KOPT-K1 (cell line): Measurements from ENCODE around the gene TAL1.
"Not testable (repeated sequence)": the region's sequence is repeated elsewhere in the genome, so short reads cannot be mapped to it uniquely, and the experiment has no call there.

Experiments
- H3K27ac ChIP-seq: fragments of 200-600 bp; sonication (generic); 2 replicates; pipeline ENCODE4 v1.5.1; 2016; ENCODE audit warnings: antibody characterized with exemption, mild to moderate bottlenecking, low read depth, low read length; ENCODE audit not compliant: poor library complexity, severe bottlenecking
- H3K36me3 ChIP-seq: fragments of 200-600 bp; sonication (generic); 2 replicates; pipeline ENCODE4 v1.5.1; 2017; ENCODE audit warnings: antibody characterized with exemption, mild to moderate bottlenecking, low read length, moderate library complexity; ENCODE audit not compliant: insufficient read depth
- H3K9me3 ChIP-seq: fragments of 200-600 bp; sonication (generic); 2 replicates; pipeline ENCODE4 v1.5.1; 2017; ENCODE audit warnings: antibody characterized with exemption, low read length, mild to moderate bottlenecking; ENCODE audit not compliant: insufficient read depth, poor library complexity, severe bottlenecking

Gene TAL1

GRCh38 chr1:47209725-47210325 lies 22.2 kb downstream of the TAL1 start:
- Histone ChIP-seq H3K9me3 (no peaks in the 10 kb centered on the region), H3K36me3 (no peaks in the 10 kb centered on the region), H3K27ac (no peak overlapping the region)

GRCh38 chr1:47209091-47209490 lies 22.9 kb downstream of the TAL1 start:
- H3K36me3 ChIP-seq = no peaks in the 10 kb centered on the region

GRCh38 chr1:47208374-47208850 lies 23.6 kb downstream of the TAL1 start:
- H3K9me3 ChIP-seq = peaks cover under 1% of the 10 kb centered on the region
- H3K36me3 ChIP-seq = no peaks in the 10 kb centered on the region
- no peak overlapping the region for H3K27ac ChIP-seq

More at GRCh38 chr1:47209091-47209490, 22.9 kb downstream of the TAL1 start:
- no peaks in the 10 kb centered on the region for H3K9me3 ChIP-seq
- H3K27ac ChIP-seq = no peak overlapping the region

GRCh38 chr1:47207803-47208373 lies 24.1 kb downstream of the TAL1 start:
- Histone ChIP-seq H3K36me3 (no peaks in the 10 kb centered on the region), H3K27ac (no peak overlapping the region), H3K9me3 (peaks cover 5% of the 10 kb centered on the region)

GRCh38 chr1:47205918-47206317 lies 26.1 kb downstream of the TAL1 start:
- no peak overlapping the region for H3K27ac ChIP-seq
- H3K9me3 ChIP-seq = peaks cover 7% of the 10 kb centered on the region
- H3K36me3 ChIP-seq = no peaks in the 10 kb centered on the region

GRCh38 chr1:47203504-47203903 lies 28.5 kb downstream of the TAL1 start:
- H3K9me3 ChIP-seq, H3K36me3 ChIP-seq, H3K27ac ChIP-seq: not testable (repeated sequence)

GRCh38 chr1:47201179-47201578 lies 30.8 kb downstream of the TAL1 start:
- H3K36me3 ChIP-seq = no peaks in the 10 kb centered on the region
- no peak overlapping the region for H3K27ac ChIP-seq
- H3K9me3 ChIP-seq = peaks cover 7% of the 10 kb centered on the region

GRCh38 chr1:47198214-47198613 lies 33.8 kb downstream of the TAL1 start:
- Histone ChIP-seq H3K9me3 (peaks cover 5% of the 10 kb centered on the region), H3K27ac (no peak overlapping the region), H3K36me3 (no peaks in the 10 kb centered on the region)

- H3K9me3 ChIP-seq = no peaks in the 10 kb centered on the region
- no peak overlapping the region for H3K27ac ChIP-seq
- H3K36me3 ChIP-seq = no peaks in the 10 kb centered on the region
These were observed 35.4 kb downstream of the TAL1 start for GRCh38 chr1:47196622-47197021.

GRCh38 chr1:47195981-47196380 lies 36.0 kb downstream of the TAL1 start:
- H3K27ac ChIP-seq, H3K36me3 ChIP-seq, H3K9me3 ChIP-seq: not testable (repeated sequence)

GRCh38 chr1:47194311-47194710 lies 37.7 kb downstream of the TAL1 start:
- no peaks in the 10 kb centered on the region for H3K36me3 ChIP-seq
- H3K27ac ChIP-seq = no peak overlapping the region
- no peaks in the 10 kb centered on the region for H3K9me3 ChIP-seq

GRCh38 chr1:47193496-47193895 lies 38.5 kb downstream of the TAL1 start:
- H3K27ac ChIP-seq, H3K9me3 ChIP-seq, H3K36me3 ChIP-seq: not testable (repeated sequence)

- Histone ChIP-seq H3K36me3 (no peaks in the 10 kb centered on the region), H3K9me3 (no peaks in the 10 kb centered on the region), H3K27ac (no peak overlapping the region)
These were observed 39.3 kb downstream of the TAL1 start for GRCh38 chr1:47192458-47193384.

- Histone ChIP-seq H3K9me3 (no peaks in the 10 kb centered on the region), H3K27ac (no peak overlapping the region), H3K36me3 (no peaks in the 10 kb centered on the region)
These were observed 40.0 kb downstream of the TAL1 start for GRCh38 chr1:47191940-47192457.

GRCh38 chr1:47190857-47191256 lies 41.2 kb downstream of the TAL1 start:
- Histone ChIP-seq H3K9me3 (no peaks in the 10 kb centered on the region), H3K36me3 (no peaks in the 10 kb centered on the region), H3K27ac (no peak overlapping the region)
